Loucy (cell line): ENCODE data around the gene ATP5PB.

Experiments
- H2AFZ ChIP-seq: fragments of 200-600 bp; sonication (generic); 2 replicates; pipeline ENCODE4 v1.6.0; 2016; ENCODE audit warnings: antibody characterized with exemption, mild to moderate bottlenecking, low read length, moderate library complexity
- H3F3A ChIP-seq: fragments of 200-600 bp; 2 replicates; pipeline ENCODE4 v1.6.0; 2016; ENCODE audit warnings: antibody characterized with exemption, low read depth, mild to moderate bottlenecking
- H3K27me3 ChIP-seq: fragments of 200-600 bp; sonication (generic); 2 replicates; pipeline ENCODE4 v1.6.1; 2014; ENCODE audit warnings: low read length, mild to moderate bottlenecking; ENCODE audit not compliant: insufficient read depth, poor library complexity, severe bottlenecking
- H3K36me3 ChIP-seq: fragments of 200-600 bp; sonication (generic); 2 replicates; pipeline ENCODE4 v1.6.1; 2016; ENCODE audit warnings: low read length; ENCODE audit not compliant: insufficient read depth
- H3K4me1 ChIP-seq: fragments of 200-600 bp; sonication (generic); 2 replicates; pipeline ENCODE4 v1.5.1; 2014; ENCODE audit warnings: low read length, mild to moderate bottlenecking; ENCODE audit not compliant: insufficient read depth, poor library complexity, severe bottlenecking
- H3K4me2 ChIP-seq: fragments of 200-600 bp; sonication (generic); 2 replicates; pipeline ENCODE4 v1.6.0; 2014; ENCODE audit warnings: antibody characterized with exemption, low read length, low read depth, mild to moderate bottlenecking; ENCODE audit not compliant: poor library complexity, severe bottlenecking
- H3K4me3 ChIP-seq: fragments of 200-600 bp; sonication (generic); 2 replicates; pipeline ENCODE4 v1.5.1; 2014; ENCODE audit warnings: low read length, mild to moderate bottlenecking, mixed read lengths; ENCODE audit not compliant: poor library complexity, severe bottlenecking
- H3K79me2 ChIP-seq: fragments of 200-600 bp; sonication (generic); 2 replicates; pipeline ENCODE4 v1.6.1; 2014; ENCODE audit warnings: low read length; ENCODE audit not compliant: insufficient read depth
- H3K9ac ChIP-seq: fragments of 200-600 bp; sonication (generic); 2 replicates; pipeline ENCODE4 v1.6.0; 2014; ENCODE audit warnings: mild to moderate bottlenecking, low read depth, low read length, moderate library complexity; ENCODE audit not compliant: poor library complexity, severe bottlenecking
- H3K9me2 ChIP-seq: fragments of 200-600 bp; sonication (generic); replicated peaks from 2 replicates; pipeline ENCODE4 v1.6.1; 2016; ENCODE audit warnings: low read depth, low read length, mixed read lengths
- H3K9me3 ChIP-seq: fragments of 200-600 bp; sonication (generic); 2 replicates; pipeline ENCODE4 v1.6.1; 2014; ENCODE audit warnings: mild to moderate bottlenecking, antibody characterized with exemption, low read length, low read depth; ENCODE audit not compliant: insufficient read depth
- H4K20me1 ChIP-seq: fragments of 200-600 bp; sonication (generic); 2 replicates; pipeline ENCODE4 v1.6.0; 2014; ENCODE audit warnings: antibody characterized with exemption, low read length, mild to moderate bottlenecking; ENCODE audit not compliant: insufficient read depth, poor library complexity, severe bottlenecking
- EZH2phosphoT487 ChIP-seq: fragments of 200-600 bp; IDR thresholded peaks from 2 replicates; pipeline ENCODE4 v1.6.1; 2018; ENCODE audit warnings: antibody characterized with exemption, mild to moderate bottlenecking, moderate library complexity, borderline replicate concordance
- TF ChIP-seq, protein P1 (sequence below): fragments of 200-600 bp; sonication (generic); conservative IDR thresholded peaks from 2 replicates; pipeline ENCODE4 v1.5.1; 2014; ENCODE audit warnings: mild to moderate bottlenecking, antibody characterized with exemption, low read length

ATP5PB gene

GRCh38 chr1:111448482-111448917 is 764 bp upstream of the ATP5PB start:
- H3K9me2 ChIP-seq = no peaks in the 10 kb centered on the region
- peak overlapping the region; percentile 54 for H2AFZ ChIP-seq
- TF ChIP-seq EZH2phosphoT487 = no peak
- H3K9ac ChIP-seq = peak overlapping the region; percentile 82
- no peaks in the 10 kb centered on the region for H3F3A ChIP-seq
- peak overlapping the region; percentile 84 for H3K4me2 ChIP-seq
- no peaks in the 10 kb centered on the region for H3K9me3 ChIP-seq
- H3K79me2 ChIP-seq = peaks cover 78% of the 10 kb centered on the region
- H3K36me3 ChIP-seq = peaks cover 8% of the 10 kb centered on the region; the same call in 1 of the 2 replicates
- peak overlapping the region; percentile 81 for H3K4me3 ChIP-seq
- H4K20me1 ChIP-seq = peaks cover 23% of the 10 kb centered on the region
- H3K4me1 ChIP-seq = peaks cover 74% of the 10 kb centered on the region
- H3K27me3 ChIP-seq = no peaks in the 10 kb centered on the region

DNA sequence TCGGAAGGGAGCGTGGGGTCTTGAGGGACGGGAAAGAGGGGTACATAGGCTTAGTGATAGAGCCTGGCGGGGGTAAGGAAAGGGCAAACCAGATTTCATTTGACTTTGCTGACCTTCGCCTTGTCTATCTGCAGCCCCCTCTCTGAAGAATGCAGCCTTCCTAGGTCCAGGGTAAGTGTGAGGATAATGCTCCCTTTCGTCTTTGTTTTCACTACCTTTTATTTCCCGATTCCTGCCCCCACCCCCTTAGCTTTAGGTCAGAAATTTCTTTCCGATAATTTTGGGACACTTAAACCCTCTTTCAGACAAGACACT is 396 bp downstream of the ATP5PB start:
- Histone ChIP-seq H3F3A (no peaks in the 10 kb centered on the region), H3K27me3 (no peaks in the 10 kb centered on the region), H3K4me3 (peak overlapping the region; percentile 81), H3K36me3 (0 out of 2 replicates have a peak, but pooled peaks cover 3% of the 10 kb centered on the region), H3K79me2 (peaks cover 90% of the 10 kb centered on the region), H4K20me1 (peaks cover 31% of the 10 kb centered on the region), H3K4me2 (peak overlapping the region; percentile 93), H3K9me2 (no peaks in the 10 kb centered on the region), H3K9ac (peak overlapping the region; percentile 82), H2AFZ (peak overlapping the region; percentile 71), H3K4me1 (peaks cover 83% of the 10 kb centered on the region), H3K9me3 (no peaks in the 10 kb centered on the region)
- TF ChIP-seq, protein P1, sequence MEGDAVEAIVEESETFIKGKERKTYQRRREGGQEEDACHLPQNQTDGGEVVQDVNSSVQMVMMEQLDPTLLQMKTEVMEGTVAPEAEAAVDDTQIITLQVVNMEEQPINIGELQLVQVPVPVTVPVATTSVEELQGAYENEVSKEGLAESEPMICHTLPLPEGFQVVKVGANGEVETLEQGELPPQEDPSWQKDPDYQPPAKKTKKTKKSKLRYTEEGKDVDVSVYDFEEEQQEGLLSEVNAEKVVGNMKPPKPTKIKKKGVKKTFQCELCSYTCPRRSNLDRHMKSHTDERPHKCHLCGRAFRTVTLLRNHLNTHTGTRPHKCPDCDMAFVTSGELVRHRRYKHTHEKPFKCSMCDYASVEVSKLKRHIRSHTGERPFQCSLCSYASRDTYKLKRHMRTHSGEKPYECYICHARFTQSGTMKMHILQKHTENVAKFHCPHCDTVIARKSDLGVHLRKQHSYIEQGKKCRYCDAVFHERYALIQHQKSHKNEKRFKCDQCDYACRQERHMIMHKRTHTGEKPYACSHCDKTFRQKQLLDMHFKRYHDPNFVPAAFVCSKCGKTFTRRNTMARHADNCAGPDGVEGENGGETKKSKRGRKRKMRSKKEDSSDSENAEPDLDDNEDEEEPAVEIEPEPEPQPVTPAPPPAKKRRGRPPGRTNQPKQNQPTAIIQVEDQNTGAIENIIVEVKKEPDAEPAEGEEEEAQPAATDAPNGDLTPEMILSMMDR = no peak
- TF ChIP-seq EZH2phosphoT487 = no peak

DNA sequence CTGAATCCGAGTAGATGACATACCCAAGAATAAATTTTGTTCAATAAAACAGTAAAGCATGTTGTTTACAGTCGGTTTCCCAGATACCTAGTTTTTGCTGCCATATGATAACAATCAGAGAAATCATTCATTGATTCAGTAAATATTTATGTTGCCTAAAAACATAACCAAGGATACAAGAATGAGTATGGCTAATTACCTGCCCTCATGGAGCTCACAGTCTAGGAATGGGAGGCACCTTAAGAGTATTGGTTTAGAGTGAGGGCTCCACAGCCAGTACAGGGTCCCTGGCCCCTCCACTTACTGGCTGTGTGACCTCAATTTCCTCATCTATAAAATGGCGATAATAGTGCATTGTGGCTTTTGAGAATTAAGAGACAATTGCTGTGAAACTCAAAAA is 921 bp downstream of the ATP5PB start:
- peaks cover 31% of the 10 kb centered on the region for H4K20me1 ChIP-seq
- H3K4me1 ChIP-seq = peaks cover 80% of the 10 kb centered on the region
- 0 out of 2 replicates have a peak, but pooled peaks cover 1% of the 10 kb centered on the region for H3K36me3 ChIP-seq
- peak overlapping the region; percentile 93 for H3K4me2 ChIP-seq
- no peaks in the 10 kb centered on the region for H3K9me2 ChIP-seq
- H3F3A ChIP-seq = no peaks in the 10 kb centered on the region
- H3K9ac ChIP-seq = peak overlapping the region; percentile 82
- no peak for TF ChIP-seq EZH2phosphoT487
- TF ChIP-seq, protein P1 = no peak
- H3K27me3 ChIP-seq = no peaks in the 10 kb centered on the region
- no peaks in the 10 kb centered on the region for H3K9me3 ChIP-seq
- peaks cover 94% of the 10 kb centered on the region for H3K79me2 ChIP-seq
- H3K4me3 ChIP-seq = peak overlapping the region; percentile 81
- H2AFZ ChIP-seq = no peak overlapping the region

- H3K9ac ChIP-seq = peak overlapping the region; percentile 82
- no peaks in the 10 kb centered on the region for H3K27me3 ChIP-seq
- no peaks in the 10 kb centered on the region for H3K9me2 ChIP-seq
- H3K4me2 ChIP-seq = peak overlapping the region; percentile 93
- no peaks in the 10 kb centered on the region for H3K9me3 ChIP-seq
- H3K79me2 ChIP-seq = peaks cover 81% of the 10 kb centered on the region
- peaks cover 21% of the 10 kb centered on the region for H3K36me3 ChIP-seq
- no peak for TF ChIP-seq EZH2phosphoT487
- TF ChIP-seq, protein P1 = no peak
- H3K4me1 ChIP-seq = peaks cover 68% of the 10 kb centered on the region
- peaks cover 34% of the 10 kb centered on the region for H4K20me1 ChIP-seq
- H3K4me3 ChIP-seq = peak overlapping the region; percentile 81
- no peaks in the 10 kb centered on the region for H3F3A ChIP-seq
- no peak overlapping the region for H2AFZ ChIP-seq
These were observed 3.3 kb downstream of the ATP5PB start for GRCh38 chr1:111452581-111452980.
